DMS114 treated with DMSO at 0.1 percent for 48 hours (cell line): ENCODE results near the gene UEVLD.

ENCODE experiments used
- DNase-seq: peaks from one replicate; lab custom pipeline; 2025; ENCODE audit not compliant: unreplicated experiment; lab: John Stamatoyannopoulos, UW

UEVLD gene

GRCh38 chr11:18590571-18590970, 2.0 kb upstream of the UEVLD start:
- no peak for DNase-seq

- no peak for DNase-seq
Measured at GRCh38 chr11:18581825-18582224, 6.7 kb downstream of the UEVLD start.

GRCh38 chr11:18580113-18580766, 8.3 kb downstream of the UEVLD start:
- DNase-seq, result no peak

GRCh38 chr11:18578975-18579598, 9.4 kb downstream of the UEVLD start:
- no peak for DNase-seq

GRCh38 chr11:18575361-18575760, 13.2 kb downstream of the UEVLD start:
- no peak for DNase-seq

GRCh38 chr11:18567081-18567480, 21.5 kb downstream of the UEVLD start:
- DNase-seq, result no peak

GRCh38 chr11:18566406-18566805, 22.1 kb downstream of the UEVLD start:
- DNase-seq, result no peak

- DNase-seq, result no peak
Measured at GRCh38 chr11:18564149-18564548, 24.4 kb downstream of the UEVLD start.

GRCh38 chr11:18563090-18563730, 25.3 kb downstream of the UEVLD start:
- no peak for DNase-seq

- no peak for DNase-seq
Measured at GRCh38 chr11:18548001-18548400, 40.5 kb downstream of the UEVLD start.

- DNase-seq, result no peak
Measured at GRCh38 chr11:18540207-18541009, 48.1 kb downstream of the UEVLD start.

- DNase-seq, result no peak
Measured at GRCh38 chr11:18536209-18536608, 52.3 kb downstream of the UEVLD start.

- DNase-seq, result no peak
Measured at GRCh38 chr11:18534245-18534644, 54.3 kb downstream of the UEVLD start.

- DNase-seq, result no peak
Measured at GRCh38 chr11:18533365-18533764, 55.2 kb downstream of the UEVLD start.

- no peak for DNase-seq
Measured at GRCh38 chr11:18527512-18527911, 61.0 kb downstream of the UEVLD start.

- DNase-seq, result peak; percentile 84
Measured at GRCh38 chr11:18526521-18527296, 61.8 kb downstream of the UEVLD start, which contains the start of gene TSG101. Gene TSG101, minus strand, starts transcription at chr11:18526942. Its CDS starts 126 bp downstream, at chr11:18526816.

- DNase-seq, result peak; percentile 14
Measured at GRCh38 chr11:18526130-18526520, 62.4 kb downstream of the UEVLD start.

GRCh38 chr11:18524248-18524647, 64.3 kb downstream of the UEVLD start:
- no peak for DNase-seq

- no peak for DNase-seq
Measured at GRCh38 chr11:18523084-18523483, 65.5 kb downstream of the UEVLD start.

- no peak for DNase-seq
Measured at GRCh38 chr11:18522388-18522787, 66.1 kb downstream of the UEVLD start.

- no peak for DNase-seq
Measured at GRCh38 chr11:18521122-18521521, 67.4 kb downstream of the UEVLD start.
